ENCODE measurements around the gene IFT81. TPM values are rescaled to one million over a fixed set of nuclear protein-coding genes. Genes with fewer than 3 reads are reported as not detected.

The IFT81 gene, protein sequence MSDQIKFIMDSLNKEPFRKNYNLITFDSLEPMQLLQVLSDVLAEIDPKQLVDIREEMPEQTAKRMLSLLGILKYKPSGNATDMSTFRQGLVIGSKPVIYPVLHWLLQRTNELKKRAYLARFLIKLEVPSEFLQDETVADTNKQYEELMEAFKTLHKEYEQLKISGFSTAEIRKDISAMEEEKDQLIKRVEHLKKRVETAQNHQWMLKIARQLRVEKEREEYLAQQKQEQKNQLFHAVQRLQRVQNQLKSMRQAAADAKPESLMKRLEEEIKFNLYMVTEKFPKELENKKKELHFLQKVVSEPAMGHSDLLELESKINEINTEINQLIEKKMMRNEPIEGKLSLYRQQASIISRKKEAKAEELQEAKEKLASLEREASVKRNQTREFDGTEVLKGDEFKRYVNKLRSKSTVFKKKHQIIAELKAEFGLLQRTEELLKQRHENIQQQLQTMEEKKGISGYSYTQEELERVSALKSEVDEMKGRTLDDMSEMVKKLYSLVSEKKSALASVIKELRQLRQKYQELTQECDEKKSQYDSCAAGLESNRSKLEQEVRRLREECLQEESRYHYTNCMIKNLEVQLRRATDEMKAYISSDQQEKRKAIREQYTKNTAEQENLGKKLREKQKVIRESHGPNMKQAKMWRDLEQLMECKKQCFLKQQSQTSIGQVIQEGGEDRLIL
- 10 to 100 TPM; 11.5 to 36.1 (median 21.8) TPM for total RNA-seq

DNA sequence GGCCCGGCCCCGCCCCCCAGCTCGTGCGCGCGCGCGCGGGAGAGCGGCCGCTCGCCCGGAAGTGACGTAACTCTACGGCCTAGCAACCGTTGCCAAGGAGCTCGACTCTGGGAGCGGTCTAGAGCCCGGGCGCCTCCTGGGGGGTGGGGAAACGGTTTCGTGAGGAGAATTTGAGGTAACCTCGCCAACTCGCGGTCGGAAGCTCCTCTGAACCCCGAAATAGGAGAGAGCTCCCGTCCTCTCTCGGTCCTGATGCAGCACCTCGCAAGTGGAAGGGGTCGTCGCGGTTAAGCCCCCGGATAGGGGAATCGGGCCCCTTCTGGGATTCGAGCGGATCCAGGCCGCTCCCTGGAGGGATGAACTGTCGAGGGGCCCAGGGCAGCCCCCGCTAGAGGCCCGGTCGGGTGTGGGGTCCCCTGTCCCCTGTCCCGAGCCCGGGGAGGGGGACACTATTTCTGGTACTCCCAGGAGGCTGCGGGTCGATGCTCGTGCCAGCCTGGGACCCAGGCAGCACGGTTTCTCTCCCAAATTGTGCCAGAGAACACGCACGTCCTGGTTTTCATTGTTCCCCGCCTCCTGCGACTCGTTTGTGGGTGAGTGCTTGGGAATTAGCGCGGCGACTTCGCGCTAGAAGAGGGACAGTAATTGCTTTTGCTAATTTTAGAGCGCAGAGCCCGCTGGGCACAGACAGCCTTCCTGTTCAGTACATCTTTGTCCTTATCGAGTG is at the start of gene IFT81:
Gene IFT81, plus strand, starts transcription at position 89 of the 727 bp plus-strand sequence. CDS start 3,024 bp downstream, outside the sequence.
- peaks cover 0 to 14% (median 0%) of the 10 kb centered on the region in 3 donors for H3K36me3 ChIP-seq
- peak within 1 kb of the TSS; percentile 69 to 97 (median 84) for H3K4me3 ChIP-seq
- peak; percentile 93 to 94 for DNase-seq (ENCODE audit: low spot score in 2 of 2)
- H3K27me3 ChIP-seq, result no peaks in the 10 kb centered on the region
- 0% methylated on average over 22 to 39 of the region's 61 CpGs for WGBS, 2 donors
- peak; percentile 65 to 76 for TF ChIP-seq EP300 (IDR thresholded peaks at IDR 0.05)
- TF ChIP-seq, protein P1, sequence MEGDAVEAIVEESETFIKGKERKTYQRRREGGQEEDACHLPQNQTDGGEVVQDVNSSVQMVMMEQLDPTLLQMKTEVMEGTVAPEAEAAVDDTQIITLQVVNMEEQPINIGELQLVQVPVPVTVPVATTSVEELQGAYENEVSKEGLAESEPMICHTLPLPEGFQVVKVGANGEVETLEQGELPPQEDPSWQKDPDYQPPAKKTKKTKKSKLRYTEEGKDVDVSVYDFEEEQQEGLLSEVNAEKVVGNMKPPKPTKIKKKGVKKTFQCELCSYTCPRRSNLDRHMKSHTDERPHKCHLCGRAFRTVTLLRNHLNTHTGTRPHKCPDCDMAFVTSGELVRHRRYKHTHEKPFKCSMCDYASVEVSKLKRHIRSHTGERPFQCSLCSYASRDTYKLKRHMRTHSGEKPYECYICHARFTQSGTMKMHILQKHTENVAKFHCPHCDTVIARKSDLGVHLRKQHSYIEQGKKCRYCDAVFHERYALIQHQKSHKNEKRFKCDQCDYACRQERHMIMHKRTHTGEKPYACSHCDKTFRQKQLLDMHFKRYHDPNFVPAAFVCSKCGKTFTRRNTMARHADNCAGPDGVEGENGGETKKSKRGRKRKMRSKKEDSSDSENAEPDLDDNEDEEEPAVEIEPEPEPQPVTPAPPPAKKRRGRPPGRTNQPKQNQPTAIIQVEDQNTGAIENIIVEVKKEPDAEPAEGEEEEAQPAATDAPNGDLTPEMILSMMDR (IDR thresholded peaks at IDR 0.05), result peak in 2 of 5 experiments; percentile 11 to 39
- peak in 1 of 2 donors; percentile 42 for TF ChIP-seq POLR2A (IDR thresholded peaks at IDR 0.05)
- peak within 1 kb of the TSS; percentile 74 to 93 (median 89) for H3K27ac ChIP-seq
- H3K9me3 ChIP-seq, result no peaks in the 10 kb centered on the region
- H3K4me1 ChIP-seq, result peaks cover 0 to 26% (median 5%) of the 10 kb centered on the region in 4 donors

DNA sequence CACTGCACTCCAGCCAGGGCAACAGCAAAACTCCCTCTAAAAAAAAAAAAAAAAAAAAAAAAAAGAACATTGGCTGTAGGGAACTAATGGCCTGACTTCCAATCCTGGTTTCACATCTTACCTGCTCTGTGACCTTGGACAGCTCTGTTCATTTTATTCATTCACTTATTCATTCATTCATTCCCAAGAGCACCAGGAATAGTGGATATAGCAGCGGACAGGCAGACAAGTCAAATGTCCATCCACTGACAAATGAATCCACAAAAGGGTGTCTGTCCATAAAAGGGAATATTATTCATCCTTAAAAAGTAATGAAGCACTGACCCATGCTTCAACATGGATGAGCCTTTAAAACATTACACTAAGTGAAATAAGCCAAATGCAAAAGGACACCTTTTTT is 48.3 kb upstream of the IFT81 start:
- H3K4me3 ChIP-seq, result no peak overlapping the region
- WGBS, 2 donors, result 97 to 98% methylated on average over 1 of the region's 1 CpG
- no peaks in the 10 kb centered on the region for H3K27me3 ChIP-seq
- H3K4me1 ChIP-seq, result peaks cover 0 to 53% (median 0%) of the 10 kb centered on the region in 4 donors
- H3K36me3 ChIP-seq, result no peaks in the 10 kb centered on the region
- H3K9me3 ChIP-seq, result no peaks in the 10 kb centered on the region
- no peak overlapping the region for H3K27ac ChIP-seq
- DNase-seq (ENCODE audit: low spot score in 2 of 2), result no peak
- TF ChIP-seq EP300 (IDR thresholded peaks at IDR 0.05), result no peak
- no peak for TF ChIP-seq POLR2A (IDR thresholded peaks at IDR 0.05)
- TF ChIP-seq, protein P1 (IDR thresholded peaks at IDR 0.05), result no peak

DNA sequence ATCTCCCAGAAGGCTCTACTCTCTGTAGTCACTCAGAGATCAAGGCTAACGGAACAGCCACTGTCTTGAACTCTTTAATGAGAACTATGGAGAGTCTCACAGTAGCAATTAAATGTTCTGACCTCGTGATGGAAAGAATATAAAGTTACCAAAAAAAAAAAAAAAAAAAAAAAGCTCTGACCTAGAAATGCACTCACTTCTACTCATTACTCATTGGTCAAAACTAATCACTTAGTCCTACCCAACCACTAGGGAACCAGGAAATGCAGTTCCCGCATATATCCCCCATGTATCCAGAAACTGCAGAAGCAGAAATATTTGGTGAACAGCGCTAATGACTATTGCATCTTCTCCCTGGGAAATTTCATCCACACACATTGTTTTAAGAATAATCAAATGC is 46.4 kb upstream of the IFT81 start:
- 56 to 57% methylated on average over 4 of the region's 4 CpGs for WGBS, 2 donors
- no peaks in the 10 kb centered on the region for H3K9me3 ChIP-seq
- no peak for DNase-seq (ENCODE audit: low spot score in 2 of 2)
- H3K4me1 ChIP-seq, result peaks cover 0 to 47% (median 0%) of the 10 kb centered on the region in 4 donors
- no peaks in the 10 kb centered on the region for H3K27me3 ChIP-seq
- H3K36me3 ChIP-seq, result no peaks in the 10 kb centered on the region
- H3K27ac ChIP-seq, result peak overlapping the region in 1 of 4 donors; percentile 89
- TF ChIP-seq, protein P1 (IDR thresholded peaks at IDR 0.05), result no peak
- TF ChIP-seq POLR2A (IDR thresholded peaks at IDR 0.05) (no peak), EP300 (IDR thresholded peaks at IDR 0.05) (no peak)
- no peak overlapping the region for H3K4me3 ChIP-seq

DNA sequence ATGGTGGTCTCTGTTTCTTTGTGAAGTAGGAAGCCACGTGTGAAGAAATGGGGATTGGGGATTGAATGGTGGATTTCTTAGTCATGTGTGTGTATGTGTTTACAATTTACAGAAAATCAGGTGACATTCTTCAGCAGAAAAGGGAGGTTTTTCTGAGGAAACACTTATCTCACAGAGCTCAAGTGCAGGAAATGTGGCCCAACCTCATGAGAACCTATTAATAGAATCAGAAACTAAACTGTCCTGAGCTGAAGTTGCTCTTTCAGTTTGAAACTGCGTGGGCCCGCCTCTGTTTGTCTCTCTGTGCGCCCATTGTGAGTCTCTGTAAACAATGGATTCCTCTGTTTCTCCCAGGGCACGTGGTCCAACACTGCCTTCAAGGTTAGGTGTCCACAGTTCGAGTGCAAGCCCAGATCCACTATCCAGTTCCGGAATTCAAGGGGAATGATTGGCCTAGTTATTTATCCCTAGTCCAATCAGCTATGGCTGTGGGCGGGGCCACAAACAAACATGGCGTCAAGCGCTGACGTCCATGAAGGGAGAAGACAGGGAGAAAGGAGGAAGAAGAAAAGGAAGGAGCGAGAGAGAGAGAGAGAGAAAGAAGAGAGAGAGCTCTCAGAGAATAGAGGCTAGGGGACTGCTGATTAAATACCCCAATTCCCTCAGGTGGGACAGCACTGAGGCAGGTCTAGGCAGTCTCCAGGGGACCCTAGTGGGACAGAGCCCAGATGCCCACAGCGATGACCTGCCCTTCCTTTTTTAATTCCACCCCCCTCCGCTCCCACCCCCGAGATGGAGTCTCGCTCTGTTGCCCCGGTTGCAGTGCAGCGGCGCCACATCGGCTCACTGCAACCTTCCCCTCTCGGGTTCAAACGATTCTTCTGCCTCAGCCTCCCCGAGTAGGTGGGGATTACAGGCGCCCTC is 44.4 kb upstream of the IFT81 start:
- H3K27ac ChIP-seq, result peak overlapping the region; percentile 73 to 89 (median 82)
- no peaks in the 10 kb centered on the region for H3K27me3 ChIP-seq
- peak in 1 of 2 donors; percentile 31 for TF ChIP-seq POLR2A (IDR thresholded peaks at IDR 0.05)
- TF ChIP-seq, protein P1 (IDR thresholded peaks at IDR 0.05), result no peak
- TF ChIP-seq EP300 (IDR thresholded peaks at IDR 0.05), result peak; percentile 79 to 82
- H3K9me3 ChIP-seq, result no peaks in the 10 kb centered on the region
- 62 to 65% methylated on average over 24 of the region's 24 CpGs for WGBS, 2 donors
- peaks cover 0 to 31% (median 0%) of the 10 kb centered on the region in 4 donors for H3K4me1 ChIP-seq
- peak; percentile 38 to 48 for DNase-seq (ENCODE audit: low spot score in 2 of 2)
- no peaks in the 10 kb centered on the region for H3K36me3 ChIP-seq
- peak overlapping the region in 2 of 4 donors; percentile 36 to 38 for H3K4me3 ChIP-seq

All from tibial nerve (tissue), 4 donors.